Activated naive CD4-positive, alpha-beta T cell treated with anti-CD3 and anti-CD28 coated beads, Interleukin-2, amount 50 U/mL, for 72 hours (primary cell): ENCODE data around the gene KHNYN. TPM values are rescaled to one million over a fixed set of nuclear protein-coding genes. Genes with fewer than 3 reads are reported as not detected.
"Not testable (repeated sequence)": the region's sequence is repeated elsewhere in the genome, so short reads cannot be mapped to it uniquely, and the experiment has no call there.

Experiments
- ATAC-seq, 2 donors: fragments of 150-1000 bp; cut with Tn5 transposase; 2 replicates each; pipeline ENCODE4 v1.10.0; 2021; ENCODE audit warnings: mild to moderate bottlenecking in 2 of 2, moderate library complexity in 2 of 2
- DNase-seq, 2 donors: peaks; one replicate each; pipeline ENCODE4 v3.0.0; 2021 to 2022; ENCODE audit warnings: low spot score in 2 of 2
- H3K27ac Mint-ChIP-seq, 2 donors: one replicate each; pipeline ENCODE4 v1.8.0; 2022; ENCODE audit warnings: mild to moderate bottlenecking in 2 of 2, mixed read lengths in 2 of 2
- H3K36me3 Mint-ChIP-seq, 2 donors: one replicate each; pipeline ENCODE4 v1.8.0; 2022; ENCODE audit warnings: mixed read lengths in 2 of 2
- H3K9me3 Mint-ChIP-seq, 2 donors: one replicate each; pipeline ENCODE4 v1.8.0; 2022; ENCODE audit warnings: mixed read lengths in 2 of 2
- total RNA-seq, 2 donors: library from RNA; stranded (reverse); gene quantifications; one replicate each; pipeline ENCODE4 v1.2.3, GENCODE V29; 2022

Gene KHNYN
- total RNA-seq, 2 donors from 2014 or later: 70.1 to 70.6 TPM

- Mint-ChIP-seq H3K9me3 (no peaks in the 10 kb centered on the region), H3K36me3 (peaks cover 30 to 54% of the 10 kb centered on the region in 2 donors), H3K27ac (peak overlapping the region; percentile 98 to 100)
- ATAC-seq (no peak), DNase-seq (no peak)
Measured at GRCh38 chr14:24440606-24441399, 11.0 kb downstream of the KHNYN start.

- ATAC-seq (no peak), DNase-seq (no peak)
- Mint-ChIP-seq H3K9me3 (no peaks in the 10 kb centered on the region), H3K27ac (peak overlapping the region; percentile 98 to 100), H3K36me3 (peaks cover 30 to 54% of the 10 kb centered on the region in 2 donors)
Measured at GRCh38 chr14:24441485-24441884, 11.7 kb downstream of the KHNYN start.

DNA sequence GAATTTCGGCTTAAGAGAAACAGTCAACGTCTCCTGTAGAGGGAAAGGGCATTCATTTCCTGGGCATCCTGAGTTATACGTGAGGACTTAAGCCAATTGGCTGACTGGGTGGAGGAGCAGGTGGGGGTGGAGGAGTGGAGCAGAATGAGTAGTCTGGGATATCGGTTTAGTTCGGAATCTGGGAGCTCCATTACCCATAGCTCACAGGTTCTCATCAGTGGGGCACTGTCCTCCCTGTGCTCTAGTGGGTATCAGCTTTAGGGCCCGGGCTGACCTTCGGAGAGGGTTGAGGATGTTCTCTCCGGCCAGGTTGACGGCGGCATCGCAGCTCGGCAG is 12.1 kb downstream of the KHNYN start:
- Mint-ChIP-seq H3K36me3 (peaks cover 30 to 51% of the 10 kb centered on the region in 2 donors), H3K27ac (peak overlapping the region; percentile 98 to 100), H3K9me3 (no peaks in the 10 kb centered on the region)
- DNase-seq (no peak), ATAC-seq (peak; percentile 1 to 14)

DNA sequence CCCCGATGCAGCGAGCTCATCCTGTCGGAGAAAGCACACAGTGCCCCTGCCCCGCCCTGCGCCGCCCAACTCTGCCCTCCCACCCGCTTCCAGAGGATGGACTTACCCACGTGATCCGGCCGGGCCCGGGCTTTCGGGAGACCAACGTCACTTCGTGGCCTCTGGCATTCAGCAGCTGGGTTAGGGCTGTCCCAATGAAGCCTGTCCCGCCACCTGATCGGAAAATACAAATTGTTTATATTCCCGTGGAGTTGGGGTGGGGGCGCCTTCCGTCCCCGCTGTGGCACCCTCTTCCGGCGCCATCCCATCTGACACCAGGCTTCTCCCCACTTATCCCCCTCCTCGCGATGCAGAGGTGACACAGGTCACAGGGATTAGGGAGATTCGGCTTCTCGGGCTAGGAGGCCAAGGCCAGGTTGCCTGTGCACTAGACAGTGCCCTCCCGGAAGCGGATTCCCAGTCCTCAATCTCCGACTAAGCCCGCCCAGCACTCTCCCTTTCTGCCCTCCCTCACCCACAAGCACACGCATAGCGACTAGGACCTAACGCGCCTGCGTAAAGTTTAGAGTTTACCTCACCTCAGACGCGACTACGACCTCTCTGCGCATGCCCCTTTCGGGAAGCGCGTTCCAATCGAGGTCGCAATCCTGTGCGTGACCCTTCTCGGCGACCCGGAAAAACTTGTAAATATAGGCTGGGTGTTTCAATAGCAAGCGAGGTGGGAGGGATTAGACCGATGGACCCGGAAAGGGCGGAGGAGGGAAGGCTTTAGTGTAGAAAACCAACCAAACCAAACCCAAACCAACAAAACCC is 12.7 kb downstream of the KHNYN start, which contains the start of gene SDR39U1:
SDR39U1 (minus strand) TSS at position 537 of the 813 bp plus-strand sequence; CDS start at position 530, 7 bp downstream.
- DNase-seq (peak; percentile 91 to 97), ATAC-seq (peak; percentile 87 to 92)
- H3K9me3 Mint-ChIP-seq: no peaks in the 10 kb centered on the region
- H3K36me3 Mint-ChIP-seq: peaks cover 30 to 49% of the 10 kb centered on the region in 2 donors
- peak within 1 kb of the TSS; percentile 98 to 100 for H3K27ac Mint-ChIP-seq

DNA sequence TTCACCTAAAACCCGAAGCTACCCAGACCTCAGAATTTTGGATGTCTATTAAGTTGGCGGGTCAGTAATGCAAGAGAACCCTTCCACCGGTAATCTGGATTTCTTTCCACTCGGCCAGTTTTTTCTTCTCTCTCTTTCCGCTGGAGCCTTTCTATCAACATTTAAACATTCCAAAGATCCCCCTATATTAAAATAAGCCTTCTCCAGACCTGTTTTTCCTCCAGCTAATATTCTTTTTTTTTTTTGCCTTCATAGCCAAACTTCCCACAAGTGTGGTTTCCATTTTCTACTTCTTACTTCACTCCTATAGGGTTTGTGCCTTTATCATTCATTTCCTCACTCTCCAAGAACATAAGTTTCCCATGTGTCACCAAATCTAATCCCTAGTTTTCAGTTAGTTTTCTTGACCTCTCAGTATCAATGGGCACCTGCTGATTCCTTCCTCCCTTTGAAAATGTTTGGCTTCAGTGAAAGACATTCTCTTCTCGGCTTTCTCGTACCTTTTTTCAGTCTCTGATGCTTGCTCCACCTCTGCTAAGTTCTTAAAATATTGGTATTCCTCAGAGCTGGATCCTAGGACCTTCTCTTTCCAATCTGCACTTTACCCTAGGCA is 13.4 kb downstream of the KHNYN start:
- peak overlapping the region; percentile 98 to 100 for H3K27ac Mint-ChIP-seq
- DNase-seq (no peak), ATAC-seq (no peak)
- no peaks in the 10 kb centered on the region for H3K9me3 Mint-ChIP-seq
- H3K36me3 Mint-ChIP-seq: peaks cover 30 to 49% of the 10 kb centered on the region in 2 donors

GRCh38 chr14:24450828-24451227 is 21.1 kb downstream of the KHNYN start:
- H3K27ac Mint-ChIP-seq: peak overlapping the region in 1 of 2 donors; percentile 5
- not testable (repeated sequence) for H3K9me3 Mint-ChIP-seq, ATAC-seq, DNase-seq
- peaks cover 10 to 12% of the 10 kb centered on the region in 2 donors for H3K36me3 Mint-ChIP-seq

GRCh38 chr14:24456980-24457379 is 27.2 kb downstream of the KHNYN start:
- DNase-seq: no peak
- Mint-ChIP-seq H3K36me3 (peaks cover 6 to 17% of the 10 kb centered on the region in 2 donors), H3K9me3 (peaks cover 0 to 6% of the 10 kb centered on the region in 2 donors), H3K27ac (no peak overlapping the region)
- ATAC-seq: peak; percentile 62 to 79

- DNase-seq (no peak), ATAC-seq (no peak)
- no peak overlapping the region for H3K27ac Mint-ChIP-seq
- peaks cover 5 to 15% of the 10 kb centered on the region in 2 donors for H3K36me3 Mint-ChIP-seq
- H3K9me3 Mint-ChIP-seq: peaks cover 0 to 5% of the 10 kb centered on the region in 2 donors
Measured at GRCh38 chr14:24458736-24459135, 29.0 kb downstream of the KHNYN start.

- no peak for DNase-seq
- no peaks in the 10 kb centered on the region for H3K9me3 Mint-ChIP-seq
- H3K27ac Mint-ChIP-seq: no peak overlapping the region
- peaks cover 0 to 10% of the 10 kb centered on the region in 2 donors for H3K36me3 Mint-ChIP-seq
- no peak for ATAC-seq
Measured at GRCh38 chr14:24459331-24459730, 29.6 kb downstream of the KHNYN start.

GRCh38 chr14:24461336-24461735 is 31.6 kb downstream of the KHNYN start:
- Mint-ChIP-seq H3K36me3 (peaks cover 0 to 9% of the 10 kb centered on the region in 2 donors), H3K9me3 (no peaks in the 10 kb centered on the region), H3K27ac (no peak overlapping the region)
- DNase-seq (no peak), ATAC-seq (no peak)

DNA sequence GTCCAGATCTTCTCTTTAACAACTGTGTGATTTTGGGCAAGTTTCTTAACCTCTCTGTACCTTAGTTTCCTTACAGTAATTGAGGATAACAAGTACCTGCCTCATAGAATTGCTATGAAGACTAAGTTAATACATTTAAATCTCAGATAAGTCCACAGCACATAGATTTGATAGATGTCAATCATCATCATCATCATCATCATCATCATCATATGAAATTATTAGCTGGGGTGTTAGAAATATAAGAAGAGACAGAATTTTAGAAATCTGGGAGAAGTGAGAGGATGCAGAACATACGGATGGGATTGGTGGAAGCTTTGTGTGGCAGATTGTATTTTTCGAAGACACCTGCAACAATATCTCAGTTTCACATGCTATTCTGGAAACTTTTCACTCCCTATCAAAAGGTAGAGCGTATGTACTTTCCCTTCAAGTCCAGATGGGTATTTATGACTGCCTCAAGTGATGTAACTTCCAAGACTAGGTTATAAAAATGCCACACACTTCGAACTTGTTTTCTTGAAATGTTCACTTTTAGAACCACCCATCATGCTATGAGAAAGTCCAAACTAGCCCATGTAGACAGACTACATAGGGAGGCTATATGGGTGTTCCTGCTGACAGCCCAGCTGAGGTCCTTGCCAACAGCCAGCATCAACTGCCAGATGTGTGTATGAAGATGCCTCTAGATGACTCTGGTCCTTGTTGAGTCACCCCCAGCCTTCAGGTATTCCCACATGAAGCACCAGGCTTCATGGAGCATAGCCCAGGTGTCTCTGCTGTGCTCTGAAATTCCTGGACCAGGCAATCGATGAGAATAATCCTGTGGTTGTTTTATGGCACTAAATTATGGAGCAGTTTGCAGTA is 33.5 kb downstream of the KHNYN start:
- H3K9me3 Mint-ChIP-seq: peaks cover 0 to 9% of the 10 kb centered on the region in 2 donors
- ATAC-seq (peak in 1 of 2 donors; percentile 64), DNase-seq (no peak)
- H3K36me3 Mint-ChIP-seq: peaks cover 0 to 4% of the 10 kb centered on the region in 2 donors
- H3K27ac Mint-ChIP-seq: no peak overlapping the region

DNA sequence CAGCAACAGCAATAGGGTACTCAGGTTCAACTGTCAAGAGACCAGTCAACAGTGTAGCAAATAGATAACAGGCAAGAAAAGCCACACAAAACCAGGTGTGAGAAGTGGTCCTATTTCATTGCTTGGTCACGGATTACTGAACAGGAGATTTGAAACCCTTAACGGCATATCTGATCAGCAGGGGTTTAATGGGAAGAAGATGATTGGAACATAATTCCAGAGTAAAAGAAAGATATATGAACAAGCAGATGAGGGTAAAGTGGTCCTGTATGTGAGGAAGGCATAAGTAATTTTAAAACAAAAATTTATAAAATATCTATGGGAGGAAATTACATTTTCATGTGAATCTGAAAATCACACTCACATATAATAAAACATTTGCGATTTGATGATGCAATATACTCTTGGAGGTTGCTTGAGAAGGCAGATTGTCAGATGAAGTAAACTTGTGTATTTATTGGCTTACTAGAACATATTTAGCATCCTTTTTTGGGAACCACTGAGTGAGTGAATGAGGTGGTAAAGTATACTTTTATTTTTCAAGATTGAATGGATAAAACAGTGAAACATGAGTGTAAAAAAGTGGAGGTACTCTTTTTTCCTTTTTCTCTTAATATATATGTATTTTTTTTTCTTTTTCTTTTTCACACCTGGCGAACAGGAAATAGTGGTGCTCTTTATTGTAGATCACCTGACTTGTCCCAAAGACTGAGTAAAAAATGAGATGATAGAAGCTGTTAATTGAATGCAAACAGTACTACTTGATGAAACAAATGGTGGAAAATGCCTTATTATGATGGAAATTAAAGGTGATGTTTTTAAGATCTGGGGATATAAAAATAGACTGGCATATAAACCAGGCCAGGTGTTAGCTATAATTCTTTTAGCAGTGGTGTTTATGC is 34.4 kb downstream of the KHNYN start:
- no peak for ATAC-seq
- Mint-ChIP-seq H3K27ac (no peak overlapping the region), H3K9me3 (peaks cover 0 to 9% of the 10 kb centered on the region in 2 donors), H3K36me3 (peaks cover 0 to 4% of the 10 kb centered on the region in 2 donors)
- DNase-seq: no peak

DNA sequence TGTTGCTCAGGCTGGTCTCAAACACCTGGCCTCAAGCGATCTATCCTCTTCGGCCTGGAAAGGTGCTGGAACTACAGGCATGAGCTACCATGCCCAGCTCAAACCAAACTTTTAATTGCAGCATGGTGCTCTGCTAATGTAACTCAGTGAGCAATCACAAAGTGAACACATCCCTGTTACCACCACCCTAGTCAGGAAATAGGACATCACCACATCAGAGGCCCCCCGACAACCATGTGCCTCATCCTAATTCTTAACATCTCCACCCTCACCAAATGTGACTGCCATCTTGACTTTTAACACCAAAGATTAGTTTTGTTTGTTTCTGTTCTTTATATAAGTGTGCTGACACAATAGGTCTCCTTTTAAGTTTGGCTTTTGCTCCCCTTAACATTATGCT is 35.6 kb downstream of the KHNYN start:
- DNase-seq (no peak), ATAC-seq (no peak)
- H3K9me3 Mint-ChIP-seq: peaks cover 0 to 9% of the 10 kb centered on the region in 2 donors
- peaks cover 0 to 4% of the 10 kb centered on the region in 2 donors for H3K36me3 Mint-ChIP-seq
- H3K27ac Mint-ChIP-seq: no peak overlapping the region

DNA sequence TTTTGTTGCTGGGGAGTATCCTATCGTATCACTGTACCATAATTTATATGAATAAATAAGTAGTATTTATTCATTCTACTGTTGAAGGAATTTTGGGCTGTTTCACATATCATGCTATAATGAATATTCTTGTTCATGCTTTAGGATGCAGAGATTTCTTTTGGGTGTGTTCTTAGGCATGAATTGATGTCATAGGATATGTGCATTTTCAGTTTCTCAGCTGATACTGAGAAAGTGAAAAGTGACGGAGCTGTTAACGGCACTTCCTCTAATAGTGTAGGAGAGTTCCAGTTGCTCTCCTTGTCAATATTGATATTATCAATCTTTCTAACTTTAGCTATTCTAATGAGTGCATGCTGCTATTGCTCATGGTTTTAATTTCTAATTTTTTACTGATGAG is 36.1 kb downstream of the KHNYN start:
- no peak for ATAC-seq
- DNase-seq: no peak
- Mint-ChIP-seq H3K36me3 (peaks cover 0 to 4% of the 10 kb centered on the region in 2 donors), H3K27ac (no peak overlapping the region), H3K9me3 (peaks cover 0 to 9% of the 10 kb centered on the region in 2 donors)

GRCh38 chr14:24470450-24470849 is 40.7 kb downstream of the KHNYN start:
- not testable (repeated sequence) for H3K9me3 Mint-ChIP-seq, DNase-seq, H3K36me3 Mint-ChIP-seq, ATAC-seq, H3K27ac Mint-ChIP-seq
